ENCODE measurements around the gene MAP3K14.

The MAP3K14 gene

DNA sequence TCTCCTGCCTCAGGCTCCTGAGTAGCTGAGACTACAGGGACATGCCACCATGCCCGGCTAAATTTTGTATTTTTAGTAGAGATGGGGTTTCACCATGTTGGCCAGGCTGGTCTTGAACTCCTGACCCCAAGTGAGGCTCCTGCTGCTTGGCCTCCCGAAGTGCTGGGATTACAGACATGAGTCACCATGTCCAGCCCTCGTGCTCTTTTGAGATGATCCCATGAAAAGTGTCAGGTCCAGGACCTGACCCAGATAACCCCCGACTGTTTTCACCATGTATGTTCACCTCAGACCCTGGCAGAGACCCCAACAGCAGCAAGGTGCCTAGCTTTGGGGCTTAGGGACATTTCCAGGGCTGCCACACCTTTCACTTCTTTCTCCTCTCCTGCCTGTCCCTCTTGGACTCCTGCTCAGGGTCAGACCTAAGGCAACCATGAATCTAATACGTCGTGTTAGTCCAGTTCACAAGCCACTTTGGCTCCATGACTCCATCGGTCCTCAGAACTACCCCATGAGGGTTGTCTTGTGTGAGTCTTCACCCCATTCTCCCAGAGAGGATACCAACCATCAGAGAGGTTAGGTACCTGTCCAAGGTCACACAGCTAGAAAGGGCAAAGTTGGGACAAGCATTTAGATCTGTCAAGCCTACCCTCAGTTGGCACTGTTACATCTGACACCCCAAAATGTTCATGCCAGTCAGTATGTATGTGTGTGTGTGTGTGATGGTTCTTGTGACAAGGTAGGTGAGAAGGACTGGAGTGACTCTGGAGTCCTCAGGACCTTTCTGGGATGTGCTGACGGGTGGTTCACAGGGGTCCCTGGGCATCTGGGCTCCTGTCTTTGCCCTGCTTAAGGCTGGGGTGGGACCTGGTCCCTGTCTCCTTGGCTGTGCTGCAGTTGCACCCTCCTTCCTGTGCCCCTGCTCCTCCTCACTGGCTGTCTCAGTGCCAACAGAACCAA, 23.1 kb upstream of the MAP3K14 start:
- no peak overlapping the region for H3K4me3 ChIP-seq (ENCODE audit: low read depth, low read length)

DNA sequence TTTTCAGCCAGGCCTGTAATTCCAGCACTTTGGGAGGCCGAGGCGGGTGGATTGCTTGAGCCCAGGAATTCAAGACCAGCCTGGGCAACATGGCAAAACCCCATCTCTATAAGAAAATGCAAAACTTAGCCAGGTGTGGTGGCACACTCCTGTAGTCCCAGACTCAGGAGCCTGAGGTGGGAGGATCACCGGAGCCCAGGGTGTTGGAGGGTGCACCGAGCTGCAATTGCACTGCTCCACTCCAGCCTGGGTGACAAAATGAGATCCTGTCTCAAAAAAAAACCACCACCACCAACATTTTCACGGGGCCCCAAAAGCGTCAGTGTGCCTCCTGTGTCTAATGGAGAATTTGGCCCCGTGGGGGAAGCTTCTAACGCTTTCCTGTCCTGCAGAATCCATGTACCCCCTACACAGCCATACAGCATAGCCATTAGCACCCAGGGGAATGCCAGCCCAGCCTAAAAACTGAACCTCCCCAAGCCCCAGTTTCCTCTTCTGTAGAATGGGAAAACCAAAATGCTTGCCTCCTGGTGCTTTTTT, 22.2 kb upstream of the MAP3K14 start:
- H3K4me3 ChIP-seq (ENCODE audit: low read depth, low read length): no peak overlapping the region

DNA sequence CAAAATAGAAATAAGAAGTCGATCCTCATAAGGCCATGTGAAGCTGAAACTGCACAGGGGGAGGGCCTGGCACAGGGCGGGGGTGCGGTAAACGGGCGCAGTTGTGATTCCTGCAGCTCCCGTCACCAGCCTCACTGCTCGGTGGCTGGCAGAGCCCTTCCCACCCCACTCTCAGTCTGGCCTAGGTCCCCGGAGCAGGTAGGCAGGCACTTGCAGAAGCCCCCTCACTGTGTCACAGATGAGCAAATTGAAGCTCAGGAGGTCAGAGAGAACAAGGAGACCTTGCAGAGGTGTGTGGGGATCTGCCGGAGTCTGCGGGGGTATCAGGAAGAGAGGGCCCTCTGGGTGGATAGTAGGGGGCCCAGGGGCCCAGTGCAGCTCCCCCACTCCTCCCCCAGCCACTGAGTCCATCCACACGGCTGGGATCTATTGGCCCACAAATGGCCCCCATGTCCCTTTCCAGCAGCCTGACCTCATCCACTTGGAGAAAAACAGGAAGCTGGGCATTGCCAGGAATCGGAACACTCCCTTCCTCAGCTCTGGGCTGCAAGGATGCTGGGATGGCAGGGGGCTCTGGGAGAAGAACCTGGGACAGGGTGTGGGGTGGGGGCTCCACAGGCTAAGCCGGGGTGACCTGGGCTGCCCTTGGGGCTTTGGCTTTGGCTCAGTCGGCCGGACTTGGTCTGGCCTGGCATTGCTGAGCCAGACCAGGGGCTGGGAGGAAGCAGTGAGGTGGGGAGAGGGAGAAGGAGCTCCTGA, 21.4 kb upstream of the MAP3K14 start:
- H3K4me3 ChIP-seq (ENCODE audit: low read depth, low read length): no peak overlapping the region

DNA sequence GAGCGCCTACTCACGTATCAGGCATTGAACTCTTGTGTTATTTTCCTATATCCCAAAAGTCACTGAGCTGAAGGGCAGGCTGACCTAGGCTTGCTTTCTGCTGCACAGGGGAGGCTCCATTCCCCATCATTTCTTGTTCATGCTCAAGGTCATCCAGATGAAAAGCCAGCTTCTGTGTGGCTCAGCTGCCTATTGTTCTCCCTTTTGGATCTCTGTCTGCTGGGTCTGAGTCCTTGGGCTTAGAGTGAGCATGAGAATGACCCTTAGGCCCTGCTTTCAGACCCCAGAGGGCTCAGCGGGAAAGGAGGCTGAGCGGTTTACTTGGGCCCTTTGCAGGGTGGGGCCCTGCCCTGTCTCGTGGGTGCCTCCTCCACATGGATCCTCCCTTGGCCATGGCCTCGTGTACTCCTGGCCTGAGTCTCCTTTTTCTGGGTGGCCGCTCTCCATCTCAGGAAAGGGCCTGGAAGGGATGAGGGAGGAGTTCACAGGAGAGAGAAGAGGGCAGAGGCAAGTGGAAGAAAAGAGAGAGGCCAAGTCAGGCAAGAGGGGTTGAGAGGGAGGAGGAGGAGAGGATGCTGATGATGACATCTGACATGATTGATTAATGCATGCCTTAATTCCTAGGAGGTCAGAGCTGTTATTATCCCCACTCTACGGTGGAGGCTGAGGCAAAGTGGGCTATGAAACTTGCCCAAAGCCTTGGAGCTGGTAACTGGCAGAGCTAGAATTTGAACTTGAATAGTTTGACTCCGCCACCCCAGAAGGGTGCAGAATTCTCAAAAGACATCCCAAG, 19.8 kb upstream of the MAP3K14 start:
- H3K4me3 ChIP-seq (ENCODE audit: low read depth, low read length): no peak overlapping the region

DNA sequence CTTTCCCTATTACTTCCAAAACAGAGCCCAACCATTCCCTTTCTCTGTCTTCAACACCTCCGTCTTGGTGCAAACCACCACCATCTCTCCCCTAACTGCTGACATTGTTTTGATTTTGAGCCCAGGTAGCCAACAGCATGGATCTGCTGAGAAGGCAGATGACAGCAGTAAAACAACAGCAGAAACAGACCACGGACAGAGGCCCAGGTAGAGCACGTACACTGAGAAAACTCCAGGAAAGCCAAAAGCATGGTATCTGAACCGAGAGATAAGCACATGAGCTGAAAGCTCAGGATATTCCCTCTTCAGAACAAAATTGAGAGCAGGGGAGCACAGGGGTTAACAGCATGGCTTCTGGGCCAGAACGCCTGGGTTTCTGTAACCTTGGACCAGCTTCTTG, 18.9 kb upstream of the MAP3K14 start:
- no peak overlapping the region for H3K4me3 ChIP-seq (ENCODE audit: low read depth, low read length)

DNA sequence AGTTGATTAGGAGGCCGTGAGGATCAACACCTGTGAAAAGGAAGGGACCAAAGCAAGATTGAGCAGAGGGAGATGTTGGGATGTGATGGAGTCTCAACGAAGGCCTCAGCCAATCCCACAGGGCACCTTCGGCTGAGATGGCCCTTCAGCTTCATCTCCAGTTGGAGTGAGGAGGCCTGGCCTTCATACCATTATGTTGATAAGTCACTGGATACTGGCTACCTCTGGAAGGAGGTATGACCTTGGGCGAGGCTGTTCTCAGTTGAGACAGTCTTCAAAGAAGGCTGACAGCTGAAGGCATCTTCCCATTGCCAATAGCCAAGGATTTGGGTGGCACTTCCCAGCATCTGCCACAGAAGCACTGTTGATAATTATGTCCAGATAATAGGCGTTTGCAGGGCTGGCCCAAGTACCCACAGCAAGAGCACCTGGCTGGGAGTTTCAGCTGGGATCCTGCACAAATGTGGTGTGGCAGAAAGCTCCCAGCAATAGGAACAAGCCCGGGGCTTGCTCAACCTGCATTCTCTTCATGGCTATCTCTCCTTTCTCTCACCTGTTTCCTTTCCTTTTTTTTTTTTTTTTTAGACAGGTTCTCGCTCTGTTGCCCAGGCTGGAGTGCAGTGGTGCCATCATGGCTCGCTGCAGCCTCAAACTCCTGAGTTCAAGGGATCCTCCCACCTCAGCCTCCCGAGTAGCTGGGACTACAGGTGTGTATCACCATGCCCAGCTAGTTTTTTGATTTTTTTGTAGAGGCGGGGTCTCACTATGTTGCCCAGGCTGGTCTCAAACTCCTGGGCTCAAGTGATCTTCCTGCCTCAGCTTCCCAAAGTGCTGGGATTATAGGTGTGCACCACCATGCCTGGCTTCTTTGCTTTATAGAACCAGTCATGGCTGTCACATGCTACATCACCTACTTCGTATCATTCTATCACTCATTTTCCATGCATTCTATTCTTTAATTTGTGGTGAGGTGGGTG, 18.2 kb upstream of the MAP3K14 start:
- no peak overlapping the region for H3K4me3 ChIP-seq (ENCODE audit: low read depth, low read length)

DNA sequence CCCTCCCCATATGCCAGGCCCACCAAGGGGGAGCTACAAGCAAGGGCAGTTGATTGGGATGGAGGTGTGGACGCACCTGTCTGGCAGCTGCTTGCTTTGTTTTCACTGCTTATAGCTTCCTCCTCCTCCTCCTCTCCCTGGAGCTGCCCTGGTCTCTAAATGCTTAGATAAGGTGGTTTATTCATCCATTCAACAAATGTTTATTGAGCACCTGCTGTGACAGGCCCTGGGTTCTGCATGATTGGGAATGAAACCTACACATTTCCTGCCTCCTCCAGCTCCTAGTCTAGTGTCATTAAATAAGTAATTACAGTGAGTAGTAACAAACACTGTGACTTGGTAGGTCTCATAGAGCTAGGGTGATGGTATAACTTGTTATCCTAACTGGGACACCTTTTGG, 17.4 kb upstream of the MAP3K14 start:
- no peak overlapping the region for H3K4me3 ChIP-seq (ENCODE audit: low read depth, low read length)

DNA sequence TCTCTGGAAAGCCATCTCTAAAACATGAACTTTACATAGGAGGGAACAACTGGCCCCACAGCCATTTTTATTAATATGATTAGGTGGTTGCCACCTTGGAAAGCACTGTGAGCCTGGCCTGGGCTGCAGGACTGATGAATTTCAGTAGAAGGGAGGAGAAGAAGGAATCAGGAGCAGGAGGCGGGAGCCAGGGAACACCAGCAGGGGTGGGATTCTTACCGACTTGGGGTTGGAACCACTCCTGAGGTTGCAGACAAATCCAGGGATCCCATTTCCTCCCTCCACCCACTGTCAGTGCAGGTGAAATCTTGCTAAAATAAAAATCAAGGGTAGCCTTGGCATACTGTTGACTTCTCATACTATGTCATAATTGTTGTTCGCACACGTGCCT, 16.9 kb upstream of the MAP3K14 start:
- H3K4me3 ChIP-seq (ENCODE audit: low read depth, low read length): no peak overlapping the region

DNA sequence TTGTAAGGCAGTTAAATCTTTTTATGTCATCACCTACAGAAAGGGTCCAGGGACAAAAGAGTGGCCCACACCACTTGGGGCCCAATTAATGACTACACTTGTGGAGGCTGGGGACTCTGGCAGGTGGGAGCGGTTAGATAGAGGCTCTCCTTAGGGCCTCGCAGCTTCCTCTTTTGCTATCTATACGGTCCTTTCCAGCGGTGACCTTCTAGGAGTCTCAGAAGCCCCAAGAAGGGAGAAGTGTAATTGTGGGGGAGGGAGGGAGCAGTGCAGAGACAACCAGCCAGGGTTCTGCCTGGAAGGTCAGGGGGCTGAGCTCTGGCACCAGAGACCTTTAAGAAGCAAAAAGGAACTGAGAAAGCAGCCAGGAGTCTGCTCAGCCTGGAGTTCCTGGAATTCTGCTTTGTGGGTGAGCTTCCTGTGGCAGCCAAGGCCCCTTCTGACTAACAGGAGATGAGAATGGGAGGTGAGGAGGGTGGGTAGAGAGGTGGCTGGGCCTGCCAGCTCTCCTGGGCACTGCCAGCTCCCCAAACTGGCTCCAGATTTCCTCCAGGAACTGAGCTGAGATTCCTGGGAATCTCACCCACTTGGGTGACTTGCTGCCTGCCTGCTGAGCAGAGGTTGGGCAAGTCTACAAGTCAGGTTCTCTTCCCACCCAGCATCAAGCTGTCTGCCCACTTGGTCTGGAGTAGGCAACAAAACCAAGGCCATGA, 16.3 kb upstream of the MAP3K14 start:
- H3K4me3 ChIP-seq (ENCODE audit: low read depth, low read length): no peak overlapping the region

DNA sequence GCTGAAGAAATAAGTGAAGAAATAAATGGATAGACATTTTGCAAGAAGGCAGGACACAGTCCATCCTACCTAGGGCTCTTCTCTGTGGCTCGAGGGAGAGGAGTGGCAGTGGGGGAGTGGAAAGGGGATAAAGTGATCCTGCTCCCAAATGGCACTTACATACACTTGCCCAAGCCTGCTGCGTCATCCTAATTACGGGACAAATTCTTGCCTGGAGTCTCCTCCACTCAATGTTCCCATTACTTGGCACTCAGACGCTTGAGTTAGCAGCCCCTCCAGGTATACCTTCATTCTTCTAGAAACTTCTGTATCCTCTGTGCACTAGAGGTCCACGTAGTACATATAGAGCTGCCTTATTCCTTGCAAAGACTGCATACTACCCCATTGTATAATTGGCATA, 15.7 kb upstream of the MAP3K14 start:
- H3K4me3 ChIP-seq (ENCODE audit: low read depth, low read length): no peak overlapping the region

DNA sequence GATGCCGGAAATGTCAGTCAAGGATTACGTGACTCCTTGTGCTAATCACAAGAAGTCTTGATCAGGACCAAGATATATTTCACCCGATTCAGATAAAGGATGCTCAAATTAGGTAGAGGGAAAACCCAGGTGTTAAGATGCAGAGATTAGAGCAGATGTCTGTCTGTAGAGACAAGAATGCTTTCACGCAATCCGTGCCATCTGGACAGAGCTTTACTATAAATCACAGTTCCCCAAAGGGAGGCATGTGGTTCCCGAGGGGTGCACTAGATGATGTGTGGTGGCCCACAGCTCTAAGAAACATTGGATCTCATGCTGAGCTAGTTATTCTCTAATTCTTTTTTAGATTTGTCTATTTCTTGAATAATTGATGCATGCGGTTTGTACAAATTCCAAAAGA, 9.8 kb upstream of the MAP3K14 start:
- no peak overlapping the region for H3K4me3 ChIP-seq (ENCODE audit: low read depth, low read length)

DNA sequence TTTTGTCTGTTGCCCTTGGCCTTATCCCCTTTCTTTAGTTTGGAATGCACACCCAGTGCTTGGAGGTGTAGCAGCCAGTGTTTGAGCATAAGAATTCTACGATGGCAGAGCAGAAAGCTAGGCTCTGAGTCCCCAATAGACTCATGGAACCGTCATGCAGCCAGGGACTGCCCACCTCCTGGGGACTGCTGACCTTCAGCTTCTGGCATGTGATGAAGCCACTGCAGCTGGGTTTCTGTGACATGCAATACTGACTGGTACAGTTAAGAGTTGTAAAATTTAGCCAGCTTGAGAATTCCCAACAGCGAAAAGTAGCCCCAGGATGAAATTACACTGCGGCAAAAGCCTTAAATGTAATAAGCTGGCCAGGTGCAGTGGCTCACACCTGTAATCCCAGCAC, 9.0 kb upstream of the MAP3K14 start:
- no peak overlapping the region for H3K4me3 ChIP-seq (ENCODE audit: low read depth, low read length)

DNA sequence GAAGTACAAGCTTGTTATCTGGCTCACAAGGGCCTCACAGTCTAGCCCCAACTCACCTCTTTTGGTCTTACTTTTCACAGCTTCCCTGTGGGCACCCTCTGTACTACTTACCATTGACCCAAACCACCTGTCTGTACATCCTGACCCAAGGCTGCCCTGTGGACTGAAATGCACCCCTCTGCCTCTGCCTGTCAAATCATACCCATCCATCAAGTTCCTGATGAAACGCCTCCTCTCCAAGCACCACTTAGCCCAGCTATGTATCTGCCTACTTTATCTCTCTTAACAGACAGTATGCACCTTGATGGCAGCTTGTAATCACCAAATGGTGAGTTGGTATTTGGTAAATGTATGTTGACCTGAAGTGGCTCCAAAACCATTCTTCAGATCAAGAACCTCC, 7.5 kb upstream of the MAP3K14 start:
- H3K4me3 ChIP-seq (ENCODE audit: low read depth, low read length): no peak overlapping the region

DNA sequence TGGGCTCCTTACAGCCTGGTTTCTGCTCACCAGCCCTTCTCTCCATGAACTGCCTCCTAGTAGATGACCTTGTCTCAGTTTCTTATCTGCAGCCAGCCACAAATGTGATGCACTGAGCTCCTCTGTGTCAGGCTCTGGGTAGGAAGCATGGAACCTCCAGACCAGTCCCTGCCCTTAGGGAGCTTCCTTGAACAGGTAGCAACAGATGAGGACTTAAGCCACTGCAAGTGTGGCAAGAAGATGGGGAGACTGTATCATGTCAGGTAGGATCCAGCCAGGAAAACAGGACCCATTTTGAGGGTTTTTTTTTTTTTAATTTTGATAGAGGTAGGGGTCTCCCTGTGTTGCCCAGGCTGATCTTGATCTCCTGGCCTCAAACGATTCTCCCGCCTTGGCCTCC, 5.3 kb upstream of the MAP3K14 start:
- no peak overlapping the region for H3K4me3 ChIP-seq (ENCODE audit: low read depth, low read length)

DNA sequence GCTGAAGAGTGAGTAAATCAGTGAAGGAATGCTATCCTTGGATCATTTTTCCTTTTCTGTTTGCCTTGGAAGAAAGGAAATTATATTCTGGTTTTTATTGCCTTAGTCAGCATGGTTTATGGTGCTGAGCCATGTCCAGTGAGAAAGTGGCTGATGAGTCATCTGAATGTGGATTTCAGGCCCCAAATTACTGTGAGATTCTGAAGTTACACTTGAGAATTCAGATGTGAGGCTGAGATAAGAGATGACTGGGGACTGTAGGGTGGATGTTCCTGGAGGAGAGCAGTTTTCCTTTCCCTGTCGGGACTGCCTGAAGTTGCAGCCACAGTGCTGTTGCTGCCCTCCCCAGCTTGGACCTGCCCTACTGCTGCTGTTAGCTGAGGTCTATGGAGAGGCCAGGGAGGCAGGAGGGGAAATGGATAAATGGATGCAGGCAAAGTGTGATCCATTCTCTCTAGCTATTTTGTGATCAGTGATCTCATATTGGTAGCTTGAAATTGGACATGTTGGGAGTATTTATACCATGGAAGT, 4.2 kb upstream of the MAP3K14 start:
- H3K4me3 ChIP-seq (ENCODE audit: low read depth, low read length): no peak overlapping the region

DNA sequence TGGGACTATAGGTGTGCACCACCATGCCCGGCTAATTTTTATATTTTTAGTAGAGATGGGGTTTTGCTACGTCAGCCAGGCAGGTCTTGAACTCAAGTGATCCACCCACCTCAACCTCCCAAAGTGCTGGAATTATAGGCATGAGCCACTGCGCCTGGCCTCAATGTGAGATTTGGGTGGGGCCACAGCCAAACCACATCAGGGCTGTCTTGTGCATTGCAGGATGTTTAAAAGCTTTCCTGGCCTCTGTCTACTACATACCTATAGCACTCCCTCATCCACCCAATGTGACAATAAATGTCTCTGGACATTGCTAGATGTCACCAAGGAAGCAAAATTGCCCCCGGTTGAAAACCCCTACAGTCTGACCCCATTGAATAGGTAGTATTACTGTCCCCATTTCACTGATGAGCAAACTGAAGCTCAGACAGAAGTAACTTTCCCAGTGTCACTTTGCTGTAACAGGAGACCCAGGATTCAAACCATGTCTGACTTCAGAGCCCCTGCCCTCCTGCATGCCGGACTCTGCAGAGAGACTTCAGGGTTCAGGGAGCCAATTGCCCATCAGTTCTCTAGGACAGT, 3.6 kb upstream of the MAP3K14 start:
- no peak overlapping the region for H3K4me3 ChIP-seq (ENCODE audit: low read depth, low read length)

DNA sequence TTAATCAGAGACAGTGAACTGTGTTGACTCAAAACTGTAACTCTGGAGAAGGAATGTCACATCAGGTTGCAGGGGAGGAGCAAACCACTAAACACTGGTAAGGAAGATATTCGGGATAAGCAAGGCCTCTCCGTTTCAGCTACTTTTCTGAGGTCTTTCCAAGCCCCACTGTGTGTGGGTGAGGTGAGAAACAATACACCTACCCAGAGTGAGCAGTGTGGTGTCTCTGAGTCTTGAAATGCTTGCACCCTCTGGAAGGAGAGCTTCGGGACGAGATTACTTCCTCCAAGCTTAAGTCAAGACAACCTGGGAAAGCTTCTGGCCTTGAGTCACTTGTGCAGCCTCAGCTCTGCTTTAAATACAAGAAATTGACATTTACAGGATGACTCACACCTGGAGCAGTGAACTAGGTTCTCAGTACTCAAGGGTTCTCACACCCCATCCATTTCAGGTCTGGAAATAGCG, 2.5 kb upstream of the MAP3K14 start:
- no peak overlapping the region for H3K4me3 ChIP-seq (ENCODE audit: low read depth, low read length)

DNA sequence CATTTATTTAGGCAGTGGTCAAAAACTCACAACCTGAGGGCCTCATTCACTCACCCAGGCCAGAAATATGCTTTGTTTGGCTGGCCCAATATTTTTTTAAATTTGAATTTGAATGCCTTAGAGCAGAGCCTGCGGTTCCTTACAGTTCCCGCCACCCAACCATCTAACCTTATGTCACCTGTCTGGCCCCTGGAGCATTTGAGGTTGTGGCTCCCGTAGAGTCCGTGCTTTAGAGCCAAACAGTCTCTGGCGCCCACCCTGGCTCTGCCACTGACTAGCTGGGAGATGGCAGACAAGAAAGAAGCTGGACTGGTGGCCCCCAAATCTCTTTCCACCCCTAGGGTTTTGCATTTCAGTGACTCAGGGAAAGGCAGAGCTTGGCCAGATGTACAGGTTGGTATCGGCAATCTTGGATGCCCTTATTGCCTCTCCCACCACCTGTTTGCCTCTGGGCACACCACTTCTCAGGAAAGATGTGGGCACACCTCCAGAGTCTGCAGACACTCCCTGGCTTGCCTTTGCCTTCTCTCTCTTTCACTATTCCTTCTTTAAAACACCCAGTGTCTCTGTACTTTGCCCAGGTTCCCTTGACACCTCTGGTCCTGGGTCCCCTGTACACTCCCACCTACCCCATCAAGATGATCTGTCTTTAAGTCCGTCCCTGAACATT, 1.9 kb upstream of the MAP3K14 start:
- H3K4me3 ChIP-seq (ENCODE audit: low read depth, low read length): no peak overlapping the region

All from iPS-11a (cell line).